HL-60/S4 (cell line): ENCODE measurements around the gene EFCAB13.
"Not testable (repeated sequence)": the region's sequence is repeated elsewhere in the genome, so short reads cannot be mapped to it uniquely, and the experiment has no call there.

ENCODE experiments used
- in situ Hi-C: fragments of 300-500 bp; cut with MboI; formaldehyde crosslinking; loops from 2 replicates; pipeline ENCODE4 v1.14.3; 2022; ENCODE audit warnings: low sequenced_read_pairs

Gene EFCAB13

GRCh38 chr17:47325176-47325575 is 1.4 kb downstream of the EFCAB13 start:
- in situ Hi-C loops, result no loop called here

- in situ Hi-C loops, result no loop called here
Observed at GRCh38 chr17:47330548-47330947, 6.8 kb downstream of the EFCAB13 start.

DNA sequence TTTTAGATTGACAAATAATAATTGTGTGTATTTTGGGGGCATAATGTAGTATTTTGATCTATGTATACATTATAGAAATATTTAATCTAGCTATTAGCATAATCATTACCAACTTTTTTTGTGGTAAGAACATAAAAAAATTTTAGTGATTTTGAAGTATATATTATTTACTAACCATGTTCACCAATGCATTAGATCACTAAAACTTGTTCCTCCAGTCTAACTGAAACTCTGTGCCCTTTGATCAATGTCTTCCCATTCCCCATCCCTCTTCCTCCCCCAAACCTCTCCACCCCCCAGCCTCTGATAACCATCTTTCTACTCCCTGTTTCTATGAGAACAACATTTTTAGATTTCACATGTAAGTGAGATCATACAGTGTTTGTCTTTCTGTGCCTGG is 8.5 kb downstream of the EFCAB13 start:
- in situ Hi-C loops, result no loop called here

- in situ Hi-C loops, result no loop called here
Observed at GRCh38 chr17:47335101-47335936, 11.6 kb downstream of the EFCAB13 start.

- in situ Hi-C loops, result no loop called here
Observed at GRCh38 chr17:47338026-47338425, 14.3 kb downstream of the EFCAB13 start.

DNA sequence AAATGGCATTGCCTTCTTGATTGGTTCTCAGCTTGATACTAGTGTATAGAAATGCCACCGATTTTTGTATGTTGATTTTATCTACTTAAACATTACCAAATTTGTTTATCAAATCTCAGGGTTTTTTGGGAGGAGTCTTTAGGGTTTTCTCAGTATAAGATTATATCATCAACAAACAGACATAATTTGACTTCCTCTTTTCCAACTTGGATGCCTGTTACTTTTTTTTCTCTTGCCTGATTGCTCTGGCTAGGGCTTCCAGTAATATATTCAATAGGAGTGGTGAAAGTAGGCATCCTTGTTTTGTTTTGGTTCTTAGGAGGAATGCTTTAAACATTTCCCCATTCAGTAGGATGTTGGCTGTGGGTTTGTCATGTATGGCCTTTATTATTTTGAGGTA is 29.1 kb downstream of the EFCAB13 start:
- in situ Hi-C loops, result loop anchor here (25.0 kb wide), 1 partner anchor 259 kb away; no protein-coding TSS in a partner anchor

- in situ Hi-C loops, result loop anchor here (25.0 kb wide), 1 partner anchor 254 kb away; no protein-coding TSS in a partner anchor
Observed at GRCh38 chr17:47358652-47359051, 34.9 kb downstream of the EFCAB13 start.

- in situ Hi-C loops, result loop anchor here (25.0 kb wide), 1 partner anchor 249 kb away; no protein-coding TSS in a partner anchor
Observed at GRCh38 chr17:47363171-47363570, 39.4 kb downstream of the EFCAB13 start.

DNA sequence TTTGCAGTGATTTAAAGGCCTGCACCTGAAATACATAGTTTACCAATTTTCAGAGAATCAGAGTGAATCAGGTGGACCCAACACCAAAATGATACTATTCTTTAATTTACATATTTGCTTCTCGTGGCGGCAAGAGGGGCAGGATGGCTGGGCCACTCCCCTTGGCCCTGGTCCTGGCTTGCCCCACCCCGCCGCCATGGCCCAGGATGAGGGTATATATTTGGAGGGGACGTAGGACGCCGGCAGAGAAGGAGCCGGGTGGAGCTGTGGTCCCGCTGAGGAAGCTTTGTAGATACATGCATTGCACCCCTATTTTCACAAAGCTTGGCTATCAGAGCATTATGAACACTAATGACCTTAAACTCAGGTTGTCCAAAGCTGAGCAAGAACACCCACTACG is 43.5 kb downstream of the EFCAB13 start:
- in situ Hi-C loops, result loop anchor here (25.0 kb wide), 1 partner anchor 245 kb away; no protein-coding TSS in a partner anchor

GRCh38 chr17:47368262-47368661 is 44.5 kb downstream of the EFCAB13 start:
- in situ Hi-C loops, result loop anchor here (25.0 kb wide), 1 partner anchor 244 kb away; no protein-coding TSS in a partner anchor

DNA sequence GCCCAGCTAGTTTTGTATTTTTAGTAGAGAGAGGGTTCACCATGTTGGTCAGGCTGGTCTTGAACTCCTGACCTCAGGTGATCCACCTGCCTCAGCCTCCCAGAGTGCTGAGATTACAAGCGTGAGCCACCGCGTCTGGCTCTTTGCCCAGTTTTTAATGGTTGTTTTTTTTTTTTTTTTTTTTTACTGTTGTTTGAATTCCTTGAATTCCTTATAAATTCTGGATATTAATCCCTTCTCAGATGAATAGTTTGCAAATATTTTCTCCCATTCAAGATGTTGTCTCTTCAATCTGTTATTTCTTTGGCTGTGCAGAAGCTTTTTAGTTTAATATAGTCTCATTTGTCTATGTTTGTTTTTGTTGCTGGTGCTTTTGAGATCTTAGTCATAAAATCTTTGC is 47.1 kb downstream of the EFCAB13 start:
- in situ Hi-C loops, result loop anchor here (25.0 kb wide), 1 partner anchor 241 kb away; no protein-coding TSS in a partner anchor

- in situ Hi-C loops, result loop anchor here (25.0 kb wide), 1 partner anchor 239 kb away; no protein-coding TSS in a partner anchor
Observed at GRCh38 chr17:47373002-47373401, 49.2 kb downstream of the EFCAB13 start.

DNA sequence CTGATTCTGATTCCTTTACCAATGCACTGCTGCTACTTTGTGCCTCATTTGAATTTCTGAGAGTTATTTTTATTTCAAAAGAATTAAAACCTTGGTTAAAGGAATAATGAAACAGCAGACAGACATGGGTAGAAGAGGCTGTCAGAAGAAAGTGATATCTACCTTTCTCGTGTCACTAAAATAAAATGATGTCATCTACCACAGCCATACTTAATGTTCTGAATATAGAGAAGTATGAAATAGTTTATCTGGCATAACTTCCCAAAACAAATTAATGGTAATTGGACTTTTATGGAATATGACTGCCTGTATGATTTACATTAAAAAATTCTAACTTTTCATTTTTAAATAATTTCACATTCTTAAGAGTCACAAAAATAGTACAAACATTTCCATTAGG is 52.5 kb downstream of the EFCAB13 start:
- in situ Hi-C loops, result no loop called here

- in situ Hi-C loops, result no loop called here
Observed at GRCh38 chr17:47388825-47389224, 65.1 kb downstream of the EFCAB13 start.

DNA sequence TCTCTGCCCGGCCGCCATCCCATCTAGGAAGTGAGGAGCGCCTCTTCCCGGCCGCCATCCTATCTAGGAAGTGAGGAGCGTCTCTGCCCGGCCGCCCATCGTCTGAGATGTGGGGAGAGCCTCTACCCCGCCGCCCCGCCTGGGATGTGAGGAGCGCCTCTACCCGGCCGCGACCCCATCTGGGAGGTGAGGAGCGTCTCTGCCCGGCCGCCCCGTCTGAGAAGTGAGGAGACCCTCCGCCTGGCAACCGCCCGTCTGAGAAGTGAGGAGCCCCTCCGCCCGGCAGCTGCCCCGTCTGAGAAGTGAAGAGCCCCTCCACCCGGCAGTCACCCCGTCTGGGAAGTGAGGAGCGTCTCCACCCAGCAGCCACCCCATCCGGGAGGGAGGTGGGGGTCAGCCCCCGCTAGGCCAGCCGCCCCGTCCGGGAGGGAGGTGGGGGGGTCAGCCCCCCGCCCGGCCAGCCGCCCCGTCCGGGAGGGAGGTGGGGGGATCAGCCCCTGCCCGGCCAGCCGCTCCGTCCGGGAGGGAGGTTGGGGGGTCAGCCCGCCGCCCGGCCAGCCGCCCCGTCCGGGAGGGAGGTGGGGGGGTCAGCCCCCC is 73.9 kb downstream of the EFCAB13 start:
- in situ Hi-C loops, result not testable (repeated sequence)

- in situ Hi-C loops, result no loop called here
Observed at GRCh38 chr17:47400333-47400732, 76.6 kb downstream of the EFCAB13 start.

DNA sequence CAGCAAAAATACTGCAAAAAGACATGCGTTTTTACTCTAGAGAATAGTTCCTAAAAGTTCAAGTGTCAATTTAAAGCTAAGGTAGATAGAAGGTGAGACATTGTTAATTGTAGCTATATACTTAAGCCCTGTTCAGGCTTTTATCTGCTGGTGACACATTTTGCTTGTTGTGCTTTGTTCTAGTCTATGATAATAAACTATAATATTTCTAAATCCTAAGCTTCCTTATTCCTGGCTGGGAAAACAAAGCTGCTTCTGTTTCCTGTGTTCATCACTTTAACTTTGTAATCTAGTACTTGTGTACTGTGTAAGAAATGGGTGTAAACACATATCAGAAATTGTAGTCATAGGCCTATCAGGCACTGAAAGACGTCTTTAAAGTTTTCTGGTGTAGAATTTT is 77.3 kb downstream of the EFCAB13 start:
- in situ Hi-C loops, result no loop called here

DNA sequence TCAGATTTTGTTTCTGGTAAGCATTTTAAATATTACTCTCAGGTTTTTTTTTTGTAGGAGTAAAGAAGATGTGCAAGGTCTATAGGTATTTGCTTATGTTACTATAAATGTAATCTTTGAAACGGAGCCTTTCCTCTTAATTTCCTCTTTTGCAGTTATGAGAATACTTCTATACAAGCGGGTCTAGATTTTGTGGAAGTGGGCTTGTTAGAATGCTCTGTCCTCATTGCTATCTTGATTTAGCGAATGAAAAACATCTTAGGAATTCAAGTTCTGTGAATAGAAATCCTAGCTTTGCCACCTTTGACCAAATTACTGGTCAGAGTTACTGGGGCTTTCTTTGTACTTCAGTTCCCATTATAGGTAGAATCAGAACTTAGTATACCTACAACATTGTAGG is 80.3 kb downstream of the EFCAB13 start:
- in situ Hi-C loops, result no loop called here

DNA sequence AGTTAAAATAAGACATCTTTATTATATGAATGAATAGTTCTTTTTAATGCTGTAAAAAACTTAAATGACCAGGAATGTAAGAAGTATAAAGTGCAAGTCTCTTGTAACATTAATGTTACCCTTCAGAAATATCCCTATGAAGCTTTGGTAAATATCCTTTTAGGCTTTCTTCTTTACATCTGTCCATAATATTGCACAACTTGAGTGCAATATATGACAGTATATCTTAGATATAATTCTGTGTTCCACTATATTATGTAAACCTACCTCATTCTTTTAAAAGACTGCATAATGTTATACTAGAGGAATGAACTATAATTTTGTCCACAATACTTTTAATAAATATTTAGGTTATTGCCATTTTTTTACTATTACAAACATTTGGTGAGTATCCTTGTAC is 81.1 kb downstream of the EFCAB13 start:
- in situ Hi-C loops, result no loop called here

DNA sequence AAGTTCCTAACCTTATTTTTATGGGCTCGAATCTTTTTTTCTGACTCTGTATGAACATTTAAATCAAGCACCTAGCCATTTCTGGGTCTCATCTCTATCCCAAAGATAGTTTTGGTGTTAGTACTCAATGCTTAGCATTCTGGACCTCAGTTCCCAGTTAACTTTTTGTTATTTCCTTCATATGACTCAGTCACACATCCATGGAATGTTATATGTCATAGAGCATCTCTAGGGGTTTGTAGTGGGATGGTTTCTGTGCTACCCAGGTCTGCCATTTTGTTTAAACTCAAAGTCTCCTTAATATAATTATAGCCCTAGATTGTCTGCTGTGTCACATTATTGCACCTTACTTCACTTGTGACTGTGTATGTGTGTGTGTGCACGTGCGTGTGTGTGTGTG is 90.1 kb downstream of the EFCAB13 start:
- in situ Hi-C loops, result no loop called here

GRCh38 chr17:47414612-47415011 is 90.9 kb downstream of the EFCAB13 start:
- in situ Hi-C loops, result no loop called here
